Measurements from ENCODE around the gene CFAP58. TPM values are rescaled to one million over a fixed set of nuclear protein-coding genes. Genes with fewer than 3 reads are reported as not detected.

Gene CFAP58
- total and polyA plus RNA-seq, 4 donors: 0.01 to 0.09 (median 0.08) TPM; not detected in 1

- 93% methylated on average over 1 of the region's 1 CpG for WGBS
- Histone ChIP-seq H3K27ac (ENCODE audit: low read depth in 1 of 2, low read length in 2 of 2) (no peak overlapping the region), H3K9ac (ENCODE audit: low read depth in 1 of 2, low read length in 2 of 2) (no peak overlapping the region), H3K4me1 (ENCODE audit: control insufficient read depth in 4 of 4, insufficient read depth in 4 of 4, low read length in 3 of 4) (no peaks in the 10 kb centered on the region), H3K27me3 (ENCODE audit: control insufficient read depth in 4 of 4, insufficient read depth in 4 of 4, low read length in 3 of 4) (no peaks in the 10 kb centered on the region), H3K9me3 (ENCODE audit: control insufficient read depth in 4 of 4, low read length in 3 of 4) (no peaks in the 10 kb centered on the region), H3K4me3 (ENCODE audit: low read depth in 1 of 3, low read length in 3 of 3) (no peak overlapping the region), H3K36me3 (ENCODE audit: control insufficient read depth in 4 of 4, insufficient read depth in 3 of 4, low read depth in 1 of 4, low read length in 3 of 4) (no peaks in the 10 kb centered on the region)
- no peak for TF ChIP-seq JUND (IDR thresholded peaks at IDR 0.05)
- no peak for TF ChIP-seq RAD21 (IDR thresholded peaks at IDR 0.05)
- no peak for TF ChIP-seq HNF4G (IDR thresholded peaks at IDR 0.05)
- TF ChIP-seq ZBTB33 (IDR thresholded peaks at IDR 0.05): no peak
- TF ChIP-seq ATF3 (IDR thresholded peaks at IDR 0.05): no peak
- no peak for TF ChIP-seq GABPA (IDR thresholded peaks at IDR 0.05 in 1 of 2, conservative IDR thresholded peaks at IDR 0.05 in 1 of 2)
- TF ChIP-seq CTCF (IDR thresholded peaks at IDR 0.05; ENCODE audit: low read depth, low read length, missing input control): no peak
- TF ChIP-seq EGR1 (IDR thresholded peaks at IDR 0.05; ENCODE audit: low read depth in 2 of 2): no peak
- no peak for DNase-seq (ENCODE audit: low spot score)
Observed at GRCh38 chr10:104416851-104417250, 63.2 kb downstream of the CFAP58 start.

- 80% methylated on average over 6 of the region's 6 CpGs for WGBS
- Histone ChIP-seq H3K36me3 (ENCODE audit: control insufficient read depth in 4 of 4, insufficient read depth in 3 of 4, low read depth in 1 of 4, low read length in 3 of 4) (no peaks in the 10 kb centered on the region), H3K9me3 (ENCODE audit: control insufficient read depth in 4 of 4, low read length in 3 of 4) (no peaks in the 10 kb centered on the region), H3K27ac (ENCODE audit: low read depth in 1 of 2, low read length in 2 of 2) (no peak overlapping the region), H3K9ac (ENCODE audit: low read depth in 1 of 2, low read length in 2 of 2) (no peak overlapping the region), H3K27me3 (ENCODE audit: control insufficient read depth in 4 of 4, insufficient read depth in 4 of 4, low read length in 3 of 4) (no peaks in the 10 kb centered on the region), H3K4me3 (ENCODE audit: low read depth in 1 of 3, low read length in 3 of 3) (no peak overlapping the region), H3K4me1 (ENCODE audit: control insufficient read depth in 4 of 4, insufficient read depth in 4 of 4, low read length in 3 of 4) (no peaks in the 10 kb centered on the region)
- DNase-seq (ENCODE audit: low spot score): no peak
- TF ChIP-seq ZBTB33 (IDR thresholded peaks at IDR 0.05) (no peak), RXRA (IDR thresholded peaks at IDR 0.05) (peak in 1 of 2 donors; percentile 16), EGR1 (IDR thresholded peaks at IDR 0.05; ENCODE audit: low read depth in 2 of 2) (no peak), HNF4G (IDR thresholded peaks at IDR 0.05) (no peak)
Observed at GRCh38 chr10:104417637-104418292, 64.1 kb downstream of the CFAP58 start.

- no peak for DNase-seq (ENCODE audit: low spot score)
- no peaks in the 10 kb centered on the region for H3K27me3 ChIP-seq (ENCODE audit: control insufficient read depth in 4 of 4, insufficient read depth in 4 of 4, low read length in 3 of 4)
- no peaks in the 10 kb centered on the region for H3K36me3 ChIP-seq (ENCODE audit: control insufficient read depth in 4 of 4, insufficient read depth in 3 of 4, low read depth in 1 of 4, low read length in 3 of 4)
- H3K9ac ChIP-seq (ENCODE audit: low read depth in 1 of 2, low read length in 2 of 2): no peak overlapping the region
- no peak overlapping the region for H3K27ac ChIP-seq (ENCODE audit: low read depth in 1 of 2, low read length in 2 of 2)
- 73% methylated on average over 1 of the region's 1 CpG for WGBS
- no peak overlapping the region for H3K4me3 ChIP-seq (ENCODE audit: low read depth in 1 of 3, low read length in 3 of 3)
- no peaks in the 10 kb centered on the region for H3K9me3 ChIP-seq (ENCODE audit: control insufficient read depth in 4 of 4, low read length in 3 of 4)
- no peaks in the 10 kb centered on the region for H3K4me1 ChIP-seq (ENCODE audit: control insufficient read depth in 4 of 4, insufficient read depth in 4 of 4, low read length in 3 of 4)
- TF ChIP-seq NR2F2 (IDR thresholded peaks at IDR 0.05) (no peak), SP1 (IDR thresholded peaks at IDR 0.05) (no peak), FOXA2 (IDR thresholded peaks at IDR 0.05) (no peak), RAD21 (IDR thresholded peaks at IDR 0.05) (no peak), JUND (IDR thresholded peaks at IDR 0.05) (no peak), ATF3 (IDR thresholded peaks at IDR 0.05) (no peak), RXRA (IDR thresholded peaks at IDR 0.05) (no peak), YY1 (IDR thresholded peaks at IDR 0.05) (no peak), EGR1 (IDR thresholded peaks at IDR 0.05; ENCODE audit: low read depth in 2 of 2) (no peak), GABPA (IDR thresholded peaks at IDR 0.05 in 1 of 2, conservative IDR thresholded peaks at IDR 0.05 in 1 of 2) (no peak), HNF4A (conservative IDR thresholded peaks at IDR 0.05) (no peak), ZBTB33 (IDR thresholded peaks at IDR 0.05) (no peak)
Observed at GRCh38 chr10:104424719-104425118, 71.1 kb downstream of the CFAP58 start.

Data from liver (tissue), 9 donors.